Breast epithelium (tissue), 3 donors: ENCODE data around the gene PRR35.

ENCODE experiments used
- POLR2A ChIP-seq: fragments of 450-650 bp; IDR thresholded peaks from one replicate; pipeline ENCODE4 v1.6.1; 2016; ENCODE audit warnings: antibody characterized with exemption, mild to moderate bottlenecking, moderate library complexity
- POLR2AphosphoS5 ChIP-seq, 3 donors: sonication (generic); formaldehyde crosslinking; IDR thresholded peaks; one replicate each; pipeline ENCODE4 v1.6.1; 2017; ENCODE audit warnings: antibody characterized with exemption in 3 of 3
- TF ChIP-seq, protein P1 (sequence below), 3 donors: fragments of 450-650 bp; IDR thresholded peaks; one replicate each; pipeline ENCODE4 v1.5.1; 2016 to 2017; ENCODE audit warnings: antibody characterized with exemption in 3 of 3, mild to moderate bottlenecking in 3 of 3, moderate library complexity in 3 of 3

DNA sequence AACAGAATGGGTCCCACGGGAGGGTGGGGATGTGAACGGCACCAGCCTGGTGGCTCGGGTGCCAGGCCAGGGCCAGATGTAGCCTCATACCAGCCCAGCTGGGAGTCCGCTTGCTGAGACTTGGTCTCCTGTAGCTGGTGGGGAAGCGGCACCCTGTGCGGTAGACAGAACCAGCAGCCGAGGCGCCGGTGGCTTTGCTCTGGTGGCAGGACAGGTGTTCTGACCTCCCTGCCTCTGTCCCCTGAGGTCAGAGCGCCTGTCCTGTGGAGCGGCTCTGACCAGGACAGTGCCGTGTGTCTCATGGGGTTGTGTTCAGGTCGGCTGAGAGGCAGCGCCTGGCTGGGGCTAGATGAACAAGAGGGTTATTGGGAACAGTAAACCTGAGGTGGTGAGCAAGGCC is 49.8 kb downstream of the PRR35 start:
- TF ChIP-seq, protein P1, sequence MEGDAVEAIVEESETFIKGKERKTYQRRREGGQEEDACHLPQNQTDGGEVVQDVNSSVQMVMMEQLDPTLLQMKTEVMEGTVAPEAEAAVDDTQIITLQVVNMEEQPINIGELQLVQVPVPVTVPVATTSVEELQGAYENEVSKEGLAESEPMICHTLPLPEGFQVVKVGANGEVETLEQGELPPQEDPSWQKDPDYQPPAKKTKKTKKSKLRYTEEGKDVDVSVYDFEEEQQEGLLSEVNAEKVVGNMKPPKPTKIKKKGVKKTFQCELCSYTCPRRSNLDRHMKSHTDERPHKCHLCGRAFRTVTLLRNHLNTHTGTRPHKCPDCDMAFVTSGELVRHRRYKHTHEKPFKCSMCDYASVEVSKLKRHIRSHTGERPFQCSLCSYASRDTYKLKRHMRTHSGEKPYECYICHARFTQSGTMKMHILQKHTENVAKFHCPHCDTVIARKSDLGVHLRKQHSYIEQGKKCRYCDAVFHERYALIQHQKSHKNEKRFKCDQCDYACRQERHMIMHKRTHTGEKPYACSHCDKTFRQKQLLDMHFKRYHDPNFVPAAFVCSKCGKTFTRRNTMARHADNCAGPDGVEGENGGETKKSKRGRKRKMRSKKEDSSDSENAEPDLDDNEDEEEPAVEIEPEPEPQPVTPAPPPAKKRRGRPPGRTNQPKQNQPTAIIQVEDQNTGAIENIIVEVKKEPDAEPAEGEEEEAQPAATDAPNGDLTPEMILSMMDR (IDR thresholded peaks at IDR 0.05), result no peak
- no peak for TF ChIP-seq POLR2A
- no peak for TF ChIP-seq POLR2AphosphoS5 (IDR thresholded peaks at IDR 0.05)
